NT2/D1 (cell line): Measurements from ENCODE around the gene GNG8.

Experiments
- DNase-seq: peaks from one replicate; pipeline ENCODE4 v3.0.0-alpha.2; 2011; ENCODE audit warnings: low read depth, low spot score
- H3K27me3 ChIP-seq: 2 replicates; pipeline ENCODE4 v1.6.0; 2011; ENCODE audit warnings: mild to moderate bottlenecking; ENCODE audit not compliant: insufficient read length, insufficient read depth
- H3K36me3 ChIP-seq: 2 replicates; pipeline ENCODE4 v1.6.1; 2011; ENCODE audit warnings: mild to moderate bottlenecking, low read length, mixed read lengths; ENCODE audit not compliant: insufficient read depth, insufficient read length
- H3K4me1 ChIP-seq: 2 replicates; pipeline ENCODE4 v1.5.1; 2011; ENCODE audit not compliant: insufficient read depth, insufficient read length
- H3K4me3 ChIP-seq: 2 replicates; pipeline ENCODE4 v1.5.1; 2011; ENCODE audit warnings: low read depth; ENCODE audit not compliant: insufficient read length
- H3K9ac ChIP-seq: 2 replicates; pipeline ENCODE4 v1.6.0; 2011; ENCODE audit warnings: low read depth; ENCODE audit not compliant: insufficient read length
- H3K9me3 ChIP-seq: 2 replicates; pipeline ENCODE4 v1.5.1; 2011; ENCODE audit warnings: mild to moderate bottlenecking, low read length; ENCODE audit not compliant: insufficient read depth
- SUZ12 ChIP-seq: IDR thresholded peaks from 2 replicates; pipeline ENCODE4 v1.6.1; 2011; ENCODE audit not compliant: insufficient read length, insufficient read depth; ENCODE audit errors: extremely low read depth
- YY1 ChIP-seq: IDR thresholded peaks from 2 replicates; pipeline ENCODE4 v1.6.1; 2011; ENCODE audit not compliant: insufficient read length, insufficient read depth
- ZNF274 ChIP-seq: IDR thresholded peaks from 2 replicates; pipeline ENCODE4 v1.6.1; 2011; ENCODE audit warnings: mild to moderate bottlenecking, low read depth, low read length

GNG8 gene

GRCh38 chr19:46608581-46609345 is 27.2 kb downstream of the GNG8 start:
- Histone ChIP-seq H3K9ac (no peak overlapping the region), H3K36me3 (peaks cover 68% of the 10 kb centered on the region), H3K4me3 (no peak overlapping the region), H3K9me3 (no peaks in the 10 kb centered on the region), H3K27me3 (no peaks in the 10 kb centered on the region), H3K4me1 (peaks cover 8% of the 10 kb centered on the region)
- TF ChIP-seq SUZ12 (no peak), YY1 (no peak), ZNF274 (no peak)
- DNase-seq: no peak

GRCh38 chr19:46608178-46608577 is 27.8 kb downstream of the GNG8 start:
- no peaks in the 10 kb centered on the region for H3K9me3 ChIP-seq
- peaks cover 8% of the 10 kb centered on the region for H3K4me1 ChIP-seq
- H3K4me3 ChIP-seq: no peak overlapping the region
- no peaks in the 10 kb centered on the region for H3K27me3 ChIP-seq
- H3K36me3 ChIP-seq: peaks cover 74% of the 10 kb centered on the region
- TF ChIP-seq ZNF274 (no peak), YY1 (no peak), SUZ12 (no peak)
- H3K9ac ChIP-seq: no peak overlapping the region
- DNase-seq: no peak

GRCh38 chr19:46607448-46607841 is 28.6 kb downstream of the GNG8 start:
- no peaks in the 10 kb centered on the region for H3K27me3 ChIP-seq
- no peaks in the 10 kb centered on the region for H3K9me3 ChIP-seq
- H3K9ac ChIP-seq: no peak overlapping the region
- TF ChIP-seq SUZ12 (no peak), ZNF274 (no peak), YY1 (no peak)
- no peak overlapping the region for H3K4me3 ChIP-seq
- H3K36me3 ChIP-seq: peaks cover 81% of the 10 kb centered on the region
- DNase-seq: no peak
- H3K4me1 ChIP-seq: peaks cover 10% of the 10 kb centered on the region

GRCh38 chr19:46606681-46607447 is 29.1 kb downstream of the GNG8 start:
- DNase-seq: no peak

GRCh38 chr19:46606019-46606418 is 30.0 kb downstream of the GNG8 start:
- no peaks in the 10 kb centered on the region for H3K27me3 ChIP-seq
- H3K9me3 ChIP-seq: no peaks in the 10 kb centered on the region
- no peak for TF ChIP-seq YY1
- no peak for TF ChIP-seq ZNF274
- no peak for TF ChIP-seq SUZ12
- H3K4me3 ChIP-seq: no peak overlapping the region
- H3K36me3 ChIP-seq: peaks cover 80% of the 10 kb centered on the region
- H3K9ac ChIP-seq: no peak overlapping the region
- DNase-seq: no peak
- peaks cover 10% of the 10 kb centered on the region for H3K4me1 ChIP-seq

More at GRCh38 chr19:46606681-46607447, 29.1 kb downstream of the GNG8 start:
- no peak overlapping the region for H3K4me3 ChIP-seq
- no peak overlapping the region for H3K9ac ChIP-seq
- H3K4me1 ChIP-seq: peaks cover 10% of the 10 kb centered on the region
- H3K36me3 ChIP-seq: peaks cover 81% of the 10 kb centered on the region
- no peaks in the 10 kb centered on the region for H3K9me3 ChIP-seq
- TF ChIP-seq YY1 (no peak), SUZ12 (no peak), ZNF274 (no peak)
- H3K27me3 ChIP-seq: no peaks in the 10 kb centered on the region

GRCh38 chr19:46605356-46605821 is 30.6 kb downstream of the GNG8 start:
- Histone ChIP-seq H3K9ac (no peak overlapping the region), H3K36me3 (peaks cover 74% of the 10 kb centered on the region)

GRCh38 chr19:46604781-46605355 is 31.1 kb downstream of the GNG8 start:
- no peak for TF ChIP-seq YY1
- TF ChIP-seq SUZ12: no peak
- no peak for TF ChIP-seq ZNF274
- H3K27me3 ChIP-seq: no peaks in the 10 kb centered on the region
- no peaks in the 10 kb centered on the region for H3K9me3 ChIP-seq
- peaks cover 70% of the 10 kb centered on the region for H3K36me3 ChIP-seq
- H3K4me3 ChIP-seq: no peak overlapping the region
- H3K4me1 ChIP-seq: peaks cover 10% of the 10 kb centered on the region
- peak overlapping the region; percentile 58 for H3K9ac ChIP-seq
- no peak for DNase-seq

More at GRCh38 chr19:46605356-46605821, 30.6 kb downstream of the GNG8 start:
- Histone ChIP-seq H3K4me3 (no peak overlapping the region), H3K4me1 (peaks cover 10% of the 10 kb centered on the region), H3K9me3 (no peaks in the 10 kb centered on the region), H3K27me3 (no peaks in the 10 kb centered on the region)
- TF ChIP-seq ZNF274 (no peak), SUZ12 (no peak), YY1 (no peak)
- no peak for DNase-seq
